Adrenal gland (tissue), 5 donors: ENCODE measurements around the gene ERC2.
"Not testable (repeated sequence)": the region's sequence is repeated elsewhere in the genome, so short reads cannot be mapped to it uniquely, and the experiment has no call there.

Experiments
- CTCF ChIP-seq, 6 experiments: fragments of 450-650 bp in 4 of 6; fragments of 200-600 bp in 2 of 6; sonication (generic) in 1 of 6; IDR thresholded peaks; 1 replicate in 5 of 6; 2 replicates in 1 of 6; pipeline versions ENCODE4 v1.5.1 to v1.8.0; 2016 to 2021; ENCODE audit warnings: antibody characterized with exemption in 6 of 6, mild to moderate bottlenecking in 2 of 6, moderate library complexity in 1 of 6
- POLR2A ChIP-seq, 2 donors: fragments of 450-650 bp; IDR thresholded peaks; one replicate each; pipeline ENCODE4 v1.6.1; 2017; ENCODE audit warnings: antibody characterized with exemption in 2 of 2, mild to moderate bottlenecking in 2 of 2, moderate library complexity in 1 of 2
- donor health status: DM: no; HTN: no; CAD: no.

GRCh38 chr3:56015374-56015773 lies 452.9 kb downstream of the ERC2 start:
- not testable (repeated sequence) for TF ChIP-seq CTCF, POLR2A (IDR thresholded peaks at IDR 0.05)
